Inflammatory macrophage treated with lipopolysaccharide for 1 hour (primary cell): ENCODE data around the gene BCAS3.
"Not testable (repeated sequence)": the region's sequence is repeated elsewhere in the genome, so short reads cannot be mapped to it uniquely, and the experiment has no call there.

Experiments
- DNase-seq, 2 donors: peaks; one replicate each; pipeline ENCODE4 v3.0.0-alpha.2; 2020 to 2022

BCAS3 gene

GRCh38 chr17:60947100-60947499 lies 269.4 kb downstream of the BCAS3 start:
- no peak for DNase-seq

- DNase-seq: no peak
Observed at GRCh38 chr17:60947543-60947942, 269.9 kb downstream of the BCAS3 start.

- DNase-seq: no peak
Observed at GRCh38 chr17:60952747-60953146, 275.1 kb downstream of the BCAS3 start.

- peak in 1 of 2 donors; percentile 3 for DNase-seq
Observed at GRCh38 chr17:60959011-60959410, 281.4 kb downstream of the BCAS3 start.

- DNase-seq: no peak
Observed at GRCh38 chr17:60959696-60960095, 282.0 kb downstream of the BCAS3 start.

GRCh38 chr17:60960398-60961065 lies 282.9 kb downstream of the BCAS3 start:
- DNase-seq: no peak

- no peak for DNase-seq
Observed at GRCh38 chr17:60964160-60964559, 286.5 kb downstream of the BCAS3 start.

GRCh38 chr17:60968266-60968665 lies 290.6 kb downstream of the BCAS3 start:
- no peak for DNase-seq

GRCh38 chr17:60969500-60970037 lies 291.9 kb downstream of the BCAS3 start:
- DNase-seq: no peak

- DNase-seq: no peak
Observed at GRCh38 chr17:60970741-60971140, 293.1 kb downstream of the BCAS3 start.

GRCh38 chr17:60971515-60972369 lies 294.1 kb downstream of the BCAS3 start:
- peak; percentile 8 to 38 for DNase-seq

GRCh38 chr17:60976861-60977260 lies 299.2 kb downstream of the BCAS3 start:
- not testable (repeated sequence) for DNase-seq

GRCh38 chr17:60989379-60989778 lies 311.7 kb downstream of the BCAS3 start:
- no peak for DNase-seq

GRCh38 chr17:60989846-60990245 lies 312.2 kb downstream of the BCAS3 start:
- DNase-seq: no peak

GRCh38 chr17:60993497-60993896 lies 315.8 kb downstream of the BCAS3 start:
- DNase-seq: no peak

GRCh38 chr17:60995680-60996079 lies 318.0 kb downstream of the BCAS3 start:
- no peak for DNase-seq

GRCh38 chr17:61000911-61001310 lies 323.3 kb downstream of the BCAS3 start:
- no peak for DNase-seq

- peak; percentile 21 to 61 for DNase-seq
Observed at GRCh38 chr17:61002316-61002736, 324.7 kb downstream of the BCAS3 start.

GRCh38 chr17:61005358-61005757 lies 327.7 kb downstream of the BCAS3 start:
- no peak for DNase-seq

GRCh38 chr17:61005958-61006357 lies 328.3 kb downstream of the BCAS3 start:
- DNase-seq: not testable (repeated sequence)

GRCh38 chr17:61007980-61008379 lies 330.3 kb downstream of the BCAS3 start:
- DNase-seq: no peak

GRCh38 chr17:61009663-61010062 lies 332.0 kb downstream of the BCAS3 start:
- no peak for DNase-seq

GRCh38 chr17:61010661-61011170 lies 333.1 kb downstream of the BCAS3 start:
- DNase-seq: no peak

GRCh38 chr17:61011251-61011650 lies 333.6 kb downstream of the BCAS3 start:
- DNase-seq: no peak
